GM18858 (cell line): ENCODE results near the gene MED12L.

Experiments used
- ATAC-seq: cut with Tn5 transposase; IDR thresholded peaks from one replicate; pipeline ENCODE4 v1.9.1; 2021; ENCODE audit not compliant: unreplicated experiment

The MED12L gene

DNA sequence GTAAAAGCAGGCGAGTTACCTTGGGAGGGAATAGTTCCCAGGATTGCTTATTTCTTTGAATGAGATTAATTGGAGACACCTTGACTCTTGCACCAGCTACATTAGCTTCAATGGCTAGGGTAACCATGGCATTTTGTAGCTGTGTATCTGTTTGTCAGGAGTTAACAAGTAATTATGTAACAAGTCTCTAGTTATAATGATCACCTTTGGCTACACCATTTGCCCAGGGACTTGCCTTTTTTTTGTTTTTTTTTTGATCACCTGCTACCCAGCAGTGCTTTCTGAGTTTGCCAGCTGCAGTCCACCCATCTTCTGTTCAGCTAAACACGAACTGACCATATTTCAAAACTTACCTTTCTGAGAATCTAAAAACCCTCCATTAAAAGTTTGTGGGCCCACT lies 2.2 kb downstream of the MED12L start:
- no peak for ATAC-seq

DNA sequence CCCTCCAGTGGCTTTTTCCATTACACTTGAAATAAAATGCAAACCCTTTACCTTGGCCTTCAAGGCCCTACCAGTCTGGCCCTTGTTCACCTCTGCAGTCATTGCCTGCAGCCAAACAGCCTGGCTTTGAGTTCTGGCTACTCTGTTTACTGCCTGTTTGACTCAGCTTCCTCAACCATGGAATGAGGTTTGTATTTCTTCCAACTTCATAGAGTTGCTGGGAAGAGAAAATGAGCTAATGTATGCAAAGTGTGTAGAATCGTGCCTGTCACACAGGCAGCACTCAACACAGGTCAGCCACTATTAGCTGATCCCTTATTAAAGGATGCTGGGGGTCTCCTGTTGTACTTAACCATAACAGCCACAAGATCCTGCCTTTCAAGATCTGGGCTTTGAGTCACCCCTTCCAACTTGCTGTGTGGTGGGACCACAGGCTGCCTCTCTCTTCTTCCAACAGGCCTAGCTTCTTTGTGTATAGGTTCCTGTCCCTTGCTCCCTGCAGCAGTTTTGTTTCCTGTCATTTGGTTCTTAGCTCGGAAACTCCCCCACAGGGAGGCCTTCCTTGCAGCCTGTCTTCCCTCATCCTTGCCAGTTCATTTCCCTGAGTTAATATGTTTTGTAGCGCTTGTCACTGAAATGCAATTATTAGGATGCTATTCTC lies 6.4 kb downstream of the MED12L start:
- ATAC-seq = no peak

DNA sequence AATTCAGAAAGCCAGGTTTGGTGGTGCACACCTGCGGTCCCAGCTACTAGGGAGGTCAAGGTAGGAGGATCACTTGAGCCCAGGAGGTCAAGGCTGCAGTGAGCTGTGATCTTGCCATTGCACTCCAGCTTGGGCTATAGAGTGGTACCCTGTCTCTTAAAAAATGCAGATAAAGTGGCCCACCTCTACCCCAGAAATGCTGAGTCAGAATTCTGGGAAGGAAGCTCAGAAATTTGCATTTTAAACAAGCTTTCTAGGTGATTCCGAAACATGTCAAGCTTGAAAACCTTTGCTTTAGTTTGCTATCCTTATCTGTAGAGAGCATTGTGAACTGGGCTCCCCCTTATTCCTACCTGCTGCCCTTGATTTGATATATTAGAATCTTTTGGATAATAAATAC lies 7.7 kb downstream of the MED12L start:
- ATAC-seq = no peak

DNA sequence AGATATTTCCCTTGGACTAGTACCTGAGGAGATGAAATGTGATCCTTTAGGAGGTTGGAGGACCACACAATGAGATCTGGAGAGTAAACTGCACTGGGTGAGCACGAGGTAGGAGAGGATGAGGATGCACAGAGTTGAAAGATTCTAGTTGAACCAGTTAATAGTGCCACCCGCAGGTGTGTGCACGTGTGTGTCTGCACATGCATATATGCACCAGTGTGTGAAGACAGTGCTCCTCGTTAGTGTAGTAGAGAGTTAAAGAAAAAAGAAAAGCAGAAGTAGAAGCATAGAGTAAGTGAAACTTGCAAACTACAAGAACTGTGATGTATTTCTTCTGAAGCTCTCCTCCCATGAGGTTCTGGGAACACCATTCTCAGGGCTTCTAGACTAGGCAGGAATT lies 8.4 kb downstream of the MED12L start:
- ATAC-seq = peak; percentile 81

DNA sequence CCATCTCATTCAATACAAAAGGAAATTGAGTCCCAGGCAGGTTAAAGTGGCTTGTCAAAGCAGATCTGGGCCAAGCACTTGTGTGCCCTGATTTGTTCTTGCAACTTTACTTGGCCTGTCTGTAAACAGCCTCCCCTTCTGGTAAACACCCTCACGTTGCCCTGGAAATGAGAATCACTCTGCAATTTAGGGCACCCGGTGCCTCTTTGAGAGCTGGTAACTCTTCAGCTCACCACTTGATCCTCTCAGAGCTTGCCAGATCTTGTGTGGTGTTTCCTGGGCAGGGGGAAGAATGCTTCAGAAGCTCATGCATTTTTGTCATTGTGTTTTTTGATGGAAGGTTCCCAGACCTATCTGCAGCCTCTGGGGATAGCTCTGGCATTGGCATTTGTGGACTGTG lies 11.3 kb downstream of the MED12L start:
- ATAC-seq = no peak

DNA sequence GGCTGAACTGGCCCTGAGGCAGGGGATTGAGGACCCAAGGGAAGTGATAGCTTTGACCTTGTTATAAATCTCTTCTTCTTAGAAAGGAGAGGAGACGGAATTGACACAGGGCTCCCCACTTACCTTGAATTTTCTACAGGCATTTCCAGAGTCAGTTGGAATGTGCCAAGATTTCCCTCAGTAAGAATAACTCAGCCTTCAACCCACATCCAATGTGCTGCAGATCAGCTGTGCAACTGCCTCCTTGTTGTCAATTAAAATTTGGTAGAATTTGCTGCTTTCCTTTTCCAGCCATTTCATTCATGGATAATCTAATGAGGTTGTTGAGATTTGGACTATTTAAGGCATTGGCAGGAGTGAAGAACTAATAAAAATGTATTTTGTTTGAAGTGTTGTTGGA lies 14.6 kb downstream of the MED12L start:
- no peak for ATAC-seq

DNA sequence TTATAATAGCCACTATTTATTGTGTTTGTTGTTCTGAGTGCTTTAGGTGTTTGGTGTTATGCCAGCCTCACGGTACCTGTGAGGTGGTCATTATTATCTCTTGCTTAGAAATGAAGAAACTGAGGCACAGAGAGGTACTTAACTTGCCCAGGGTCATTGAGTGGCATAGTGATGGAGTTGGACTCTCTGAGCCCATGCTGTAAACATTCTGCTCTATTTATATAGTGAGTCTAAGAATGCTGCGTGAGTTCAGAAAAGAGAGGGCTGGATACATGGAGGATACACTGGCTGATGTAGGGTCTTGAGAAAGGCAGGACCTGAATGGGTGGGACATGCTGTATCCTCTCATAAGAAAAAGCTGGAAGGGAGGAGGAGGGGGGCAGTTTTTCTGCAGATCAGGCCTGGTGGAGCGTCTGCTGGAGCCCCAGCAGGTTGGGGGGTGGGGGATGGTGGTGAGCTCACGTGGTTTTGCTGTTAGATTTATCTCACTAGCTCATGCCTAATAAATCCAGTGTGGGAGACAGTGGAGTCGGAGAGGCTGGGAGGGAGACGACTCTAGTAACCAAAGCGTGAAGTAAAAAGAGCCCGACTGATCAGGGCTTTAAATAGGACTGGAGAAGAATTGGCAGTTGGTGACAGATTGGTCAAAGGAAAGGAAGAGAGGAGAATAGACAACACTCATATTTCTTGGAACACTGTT lies 16.0 kb downstream of the MED12L start:
- no peak for ATAC-seq

DNA sequence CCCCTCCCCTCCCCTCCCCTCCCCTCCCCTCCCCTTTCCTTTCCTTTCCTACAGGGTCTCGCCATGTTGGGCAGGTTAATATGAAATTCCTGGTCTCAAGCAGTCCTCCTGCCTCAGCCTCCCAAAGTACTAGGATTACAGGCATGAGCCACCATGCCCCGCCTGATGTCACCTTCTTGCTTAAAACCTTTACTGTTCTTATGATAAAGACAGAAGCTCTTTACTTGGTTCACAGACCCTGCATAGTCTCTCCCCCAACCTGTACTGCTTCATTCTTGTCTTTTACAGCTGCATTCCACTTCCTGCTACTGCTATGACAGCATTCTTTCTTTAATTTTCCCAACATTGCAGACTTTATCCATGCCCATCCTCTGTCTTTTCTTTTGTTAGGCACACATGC lies 20.8 kb downstream of the MED12L start:
- ATAC-seq = no peak

DNA sequence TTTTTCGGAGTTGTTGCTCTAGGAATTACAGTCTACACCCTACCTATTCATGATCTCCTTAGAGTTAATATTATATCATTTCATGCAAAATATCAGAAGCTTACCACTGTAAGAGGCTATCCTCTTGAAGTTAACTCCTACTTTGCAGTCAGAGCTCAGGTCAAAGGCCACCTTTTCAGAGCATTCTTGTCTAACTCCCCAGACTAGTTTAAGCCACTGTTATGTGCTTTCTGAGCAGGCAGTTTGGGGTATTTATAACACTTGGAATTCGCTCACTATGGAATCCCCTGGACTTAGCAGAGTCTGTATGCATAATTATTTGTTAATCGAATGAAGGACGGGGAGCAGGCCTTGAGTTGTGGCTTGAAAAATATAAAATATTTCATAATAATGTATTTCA lies 21.7 kb downstream of the MED12L start:
- ATAC-seq = no peak

DNA sequence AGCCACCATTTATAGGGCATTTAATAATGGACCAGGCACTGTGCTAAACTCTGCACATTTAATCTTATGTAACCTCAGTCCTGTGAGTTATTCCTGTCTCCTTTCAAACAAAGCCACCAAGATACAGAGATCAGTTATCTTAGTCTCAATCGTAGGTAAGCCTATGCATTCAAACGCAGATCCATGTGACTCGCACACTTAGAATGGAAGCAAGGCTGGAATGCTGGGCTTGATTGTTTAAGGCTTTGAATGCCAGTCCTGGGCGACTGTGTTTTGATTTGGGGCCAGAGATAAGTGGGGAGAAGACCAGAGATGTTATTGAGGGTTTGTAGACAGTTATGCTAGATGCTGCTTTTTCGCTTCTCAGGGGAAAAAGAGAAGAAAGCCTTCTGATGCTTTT lies 22.2 kb downstream of the MED12L start:
- ATAC-seq = no peak

DNA sequence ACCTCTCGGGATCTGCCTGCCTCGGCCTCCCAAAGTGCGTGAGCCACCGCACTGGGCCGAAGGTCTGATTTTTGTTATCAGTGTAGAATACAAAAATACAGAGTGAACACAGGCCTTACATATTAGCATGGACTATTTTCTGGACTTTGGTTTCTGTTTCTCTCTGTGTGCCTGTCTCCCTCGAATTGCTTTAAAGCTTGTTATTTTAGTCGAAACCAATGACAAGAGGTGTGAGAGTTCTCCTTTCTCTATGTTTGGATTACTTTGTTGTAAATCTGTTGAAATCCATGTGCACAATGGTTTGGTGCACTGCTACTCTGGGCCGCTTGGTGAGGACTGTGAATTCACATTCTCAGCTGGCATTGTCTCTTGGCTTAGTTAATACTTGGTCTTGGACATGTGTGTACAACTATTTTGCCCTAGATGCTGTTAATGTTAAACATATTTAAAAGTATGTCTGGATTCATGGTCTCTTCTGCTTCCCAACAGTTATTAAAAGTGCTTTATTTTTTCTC lies 23.9 kb downstream of the MED12L start:
- no peak for ATAC-seq

DNA sequence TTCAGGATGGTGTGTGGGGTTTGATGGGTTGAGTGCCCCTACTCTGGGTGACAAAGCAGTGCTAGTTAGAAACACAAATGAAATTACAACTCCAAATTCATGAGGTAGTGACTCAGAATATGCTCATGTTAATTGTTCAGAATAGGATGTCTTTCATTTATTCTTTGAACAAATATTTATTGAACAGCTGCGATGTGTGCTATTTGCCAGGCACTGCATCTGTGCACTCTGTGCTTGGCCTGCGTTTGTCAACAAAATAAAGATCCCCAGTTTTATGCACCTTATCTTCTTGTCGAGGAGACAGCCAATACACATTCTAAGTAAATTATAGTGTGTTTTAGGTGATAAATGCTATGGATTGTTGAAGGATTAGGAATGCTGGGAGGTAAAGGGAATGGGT lies 27.3 kb downstream of the MED12L start:
- ATAC-seq = no peak

DNA sequence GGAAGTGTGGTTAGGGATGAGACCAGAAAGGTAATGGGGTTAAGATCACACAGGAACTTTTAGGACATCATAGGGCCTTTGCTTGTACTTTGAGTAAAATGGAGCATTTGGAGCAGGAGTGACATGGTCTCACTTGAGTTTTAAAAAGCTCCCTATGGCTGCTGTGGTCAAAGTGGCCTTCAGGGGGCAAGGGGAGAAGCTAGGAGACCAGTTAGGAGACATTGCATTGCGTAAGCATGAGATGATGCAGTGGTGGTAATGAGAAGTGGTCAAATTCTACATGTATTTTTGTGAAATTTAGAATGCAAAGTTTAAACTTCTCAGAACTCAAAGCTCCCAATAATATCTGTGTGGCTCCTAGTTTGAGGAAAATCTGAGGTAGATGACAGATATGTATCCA lies 27.9 kb downstream of the MED12L start:
- no peak for ATAC-seq

DNA sequence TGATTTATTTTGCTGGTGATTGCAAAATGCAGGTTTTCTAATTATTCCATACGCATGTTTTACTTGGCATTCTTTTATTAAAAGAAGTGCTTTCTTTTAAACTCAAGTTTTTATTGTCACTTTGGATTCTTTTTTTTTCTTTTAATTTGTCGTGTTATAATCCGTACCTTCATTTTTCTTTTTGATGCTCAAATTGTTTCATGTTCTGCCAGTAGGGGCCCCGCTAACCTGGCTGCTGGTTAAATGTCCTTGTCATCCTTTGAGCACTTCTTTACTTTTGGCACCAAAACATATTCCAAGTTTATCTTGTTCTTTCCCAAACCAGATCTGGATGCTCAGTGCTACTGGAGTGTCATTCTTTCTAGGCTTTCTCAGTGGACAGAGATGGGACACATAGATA lies 31.6 kb downstream of the MED12L start:
- no peak for ATAC-seq

DNA sequence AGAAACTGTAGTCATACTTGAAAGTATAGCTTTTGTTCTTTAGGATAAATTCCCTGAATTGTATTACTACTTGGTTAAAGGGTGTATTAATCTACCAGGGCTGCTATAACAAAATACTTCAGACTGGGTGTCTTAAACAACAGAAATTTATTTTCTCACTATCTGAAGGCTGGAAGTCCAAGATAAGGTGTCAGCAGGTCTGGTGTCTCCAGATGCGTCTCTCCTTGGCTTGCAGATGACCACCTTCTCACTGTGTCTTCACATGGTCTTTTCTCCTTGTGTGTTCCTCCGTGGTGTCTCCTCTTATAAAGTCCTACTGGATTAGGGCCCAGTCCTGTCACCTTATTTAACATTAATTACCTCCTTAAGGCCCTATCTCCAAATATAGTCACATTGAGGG lies 33.7 kb downstream of the MED12L start:
- ATAC-seq = no peak

DNA sequence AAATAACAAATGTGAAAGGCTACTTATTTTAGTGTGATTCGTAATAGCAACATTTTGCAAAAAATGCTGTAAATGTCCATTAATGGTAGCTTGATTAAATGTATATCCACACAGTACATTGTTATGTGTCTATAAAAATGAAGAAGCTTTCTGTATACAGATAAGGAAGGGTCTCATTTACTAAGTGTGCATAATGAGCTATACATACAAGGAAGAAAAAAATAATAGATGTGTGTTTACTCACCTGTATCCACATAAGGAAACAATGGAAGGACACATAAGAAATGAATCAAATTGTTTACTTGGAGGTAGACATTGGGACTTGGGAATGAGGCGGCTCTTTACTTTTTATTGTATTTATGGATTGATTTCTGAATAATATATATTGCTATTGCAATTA lies 34.9 kb downstream of the MED12L start:
- no peak for ATAC-seq

DNA sequence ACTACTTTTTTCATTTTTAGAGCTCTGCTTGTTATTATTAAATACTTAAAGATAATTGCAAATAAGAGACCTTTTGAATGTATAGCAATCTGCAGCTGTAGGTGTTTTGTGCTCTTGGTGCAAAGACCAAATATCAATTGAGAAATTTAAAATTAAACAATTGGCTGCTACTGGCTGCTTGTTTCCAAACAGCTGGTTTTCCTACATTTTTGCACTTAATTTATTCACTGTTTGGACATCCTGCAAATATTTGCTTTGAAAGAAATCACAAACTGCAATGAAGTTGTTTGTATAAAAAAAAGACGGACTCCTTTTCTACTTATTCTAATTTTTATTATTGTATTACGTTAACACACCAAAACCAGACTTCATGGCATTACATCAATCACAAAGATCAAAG lies 35.6 kb downstream of the MED12L start:
- ATAC-seq = no peak

DNA sequence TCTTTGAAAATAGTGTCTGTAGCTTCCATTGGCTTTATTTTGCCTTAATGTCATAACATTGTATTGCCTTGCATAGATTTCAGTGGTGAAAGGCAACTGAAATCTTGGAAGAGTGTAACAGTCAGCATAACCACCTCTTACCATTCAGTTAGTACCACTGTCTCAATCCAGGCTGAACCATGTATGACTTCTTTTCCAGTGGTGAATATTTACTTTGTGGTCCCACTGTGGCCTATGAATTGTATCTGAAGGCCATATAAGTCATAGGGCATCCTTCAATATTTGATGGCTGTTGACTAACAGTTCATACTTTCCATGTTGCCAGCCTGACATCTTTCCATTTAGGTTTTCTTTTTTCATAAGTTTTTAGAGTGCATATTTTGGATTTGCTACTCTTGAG lies 38.4 kb downstream of the MED12L start:
- ATAC-seq = no peak

DNA sequence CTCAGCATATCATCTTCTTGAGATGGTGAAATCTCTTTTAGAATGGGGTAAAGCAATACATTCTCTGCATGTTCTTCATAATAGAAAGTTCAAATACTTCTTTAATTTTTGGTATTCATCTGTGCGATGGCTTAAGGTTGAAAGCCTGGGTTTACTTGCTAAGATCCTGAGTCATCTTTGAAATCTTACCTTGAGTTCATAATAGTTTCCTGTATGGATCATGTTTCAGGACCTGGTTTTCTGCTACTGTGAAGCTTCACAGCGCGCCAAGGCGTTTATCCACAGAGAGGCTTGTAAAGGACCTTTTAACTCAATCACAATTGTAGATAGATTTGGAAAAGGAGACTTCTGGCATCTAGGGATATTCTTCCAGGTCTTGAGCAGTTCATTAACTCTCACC lies 39.0 kb downstream of the MED12L start:
- no peak for ATAC-seq

DNA sequence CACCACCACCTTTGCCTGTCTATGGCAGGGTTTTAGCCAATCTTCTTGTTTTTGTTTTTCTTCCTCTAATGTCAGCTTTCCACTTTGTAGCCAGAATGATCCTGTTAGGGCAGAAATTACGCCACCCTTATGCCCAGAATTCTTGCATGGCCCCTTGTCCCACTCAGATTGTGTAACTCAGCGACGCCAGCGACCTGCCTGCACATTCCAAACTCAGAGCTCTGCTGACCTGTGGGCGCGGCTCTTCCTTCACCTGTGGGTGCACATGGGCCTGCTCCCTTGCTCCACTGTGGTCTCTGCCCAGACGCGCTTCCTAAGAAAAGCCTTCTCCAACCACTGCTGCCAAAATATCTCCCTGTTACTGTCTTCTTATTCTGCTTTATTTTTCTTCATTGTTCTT lies 45.0 kb downstream of the MED12L start:
- ATAC-seq = no peak

DNA sequence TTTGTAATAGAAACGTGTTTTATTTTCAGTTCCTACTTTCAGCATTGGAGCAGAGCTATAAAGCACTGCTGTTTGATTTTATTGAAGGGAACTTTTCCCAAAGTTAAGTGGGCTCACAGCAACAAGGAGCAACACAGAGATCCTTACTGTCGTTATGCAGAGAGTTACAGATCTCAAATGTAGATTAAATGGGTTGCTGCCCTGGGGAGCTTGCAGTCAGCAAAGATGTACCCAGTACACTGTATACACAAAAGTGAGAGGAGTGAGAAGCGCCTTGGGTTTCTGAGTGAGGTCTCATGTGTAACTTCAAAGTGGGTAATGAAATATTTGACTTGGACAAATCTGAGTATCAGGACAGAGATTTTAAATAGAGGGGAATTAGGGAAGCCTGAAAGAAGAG lies 47.7 kb downstream of the MED12L start:
- no peak for ATAC-seq

DNA sequence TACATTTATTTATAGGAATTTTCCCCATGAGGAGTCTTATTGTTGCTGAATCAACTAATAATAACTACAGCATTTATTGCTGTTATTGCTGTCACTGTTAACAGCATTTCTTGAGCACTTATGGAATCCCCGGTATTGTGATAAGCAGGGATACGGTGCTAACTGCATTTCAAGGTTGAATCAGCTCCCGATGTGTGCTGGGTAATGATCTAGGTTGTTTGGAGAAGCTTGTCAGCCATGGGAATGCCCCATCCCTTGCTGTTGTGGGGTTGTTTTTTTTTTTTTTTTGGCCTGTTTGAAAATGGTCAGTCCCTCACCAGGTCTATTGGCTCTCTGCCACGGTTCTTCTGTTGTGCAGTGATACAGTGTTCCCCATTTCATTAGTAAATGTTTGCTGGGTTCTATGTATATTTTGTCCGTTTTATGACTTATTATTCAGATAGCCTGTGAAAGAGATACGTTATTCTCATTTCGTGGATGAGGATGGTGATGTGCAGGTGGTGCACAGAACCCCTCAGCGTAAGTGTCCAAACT lies 48.5 kb downstream of the MED12L start:
- ATAC-seq = no peak
